ENCODE results near the gene AJM1.

- TF ChIP-seq, protein P1, sequence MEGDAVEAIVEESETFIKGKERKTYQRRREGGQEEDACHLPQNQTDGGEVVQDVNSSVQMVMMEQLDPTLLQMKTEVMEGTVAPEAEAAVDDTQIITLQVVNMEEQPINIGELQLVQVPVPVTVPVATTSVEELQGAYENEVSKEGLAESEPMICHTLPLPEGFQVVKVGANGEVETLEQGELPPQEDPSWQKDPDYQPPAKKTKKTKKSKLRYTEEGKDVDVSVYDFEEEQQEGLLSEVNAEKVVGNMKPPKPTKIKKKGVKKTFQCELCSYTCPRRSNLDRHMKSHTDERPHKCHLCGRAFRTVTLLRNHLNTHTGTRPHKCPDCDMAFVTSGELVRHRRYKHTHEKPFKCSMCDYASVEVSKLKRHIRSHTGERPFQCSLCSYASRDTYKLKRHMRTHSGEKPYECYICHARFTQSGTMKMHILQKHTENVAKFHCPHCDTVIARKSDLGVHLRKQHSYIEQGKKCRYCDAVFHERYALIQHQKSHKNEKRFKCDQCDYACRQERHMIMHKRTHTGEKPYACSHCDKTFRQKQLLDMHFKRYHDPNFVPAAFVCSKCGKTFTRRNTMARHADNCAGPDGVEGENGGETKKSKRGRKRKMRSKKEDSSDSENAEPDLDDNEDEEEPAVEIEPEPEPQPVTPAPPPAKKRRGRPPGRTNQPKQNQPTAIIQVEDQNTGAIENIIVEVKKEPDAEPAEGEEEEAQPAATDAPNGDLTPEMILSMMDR (IDR thresholded peaks at IDR 0.05), result no peak
- no peak for TF ChIP-seq POLR2AphosphoS5 (IDR thresholded peaks at IDR 0.05; ENCODE audit: low read depth, low read length)
- TF ChIP-seq REST (IDR thresholded peaks at IDR 0.05; ENCODE audit: insufficient read depth in 1 of 2, low read depth in 2 of 2, low read length in 1 of 2), result no peak
- no peak for TF ChIP-seq TCF7L2 (IDR thresholded peaks at IDR 0.05; ENCODE audit: low read depth, low read length)
- no peak for TF ChIP-seq SIN3A (IDR thresholded peaks at IDR 0.05; ENCODE audit: borderline replicate concordance, insufficient read depth, low read depth, low read length)
Observed at GRCh38 chr9:136795000-136795348, 47.3 kb upstream of the AJM1 start.

Data from Panc1 (cell line).